Head of caudate nucleus (tissue), 42 donors: ENCODE results near the gene FBL.
"Not testable (repeated sequence)": the region's sequence is repeated elsewhere in the genome, so short reads cannot be mapped to it uniquely, and the experiment has no call there.

Experiments used
- DNase-seq, 42 donors: peaks; one replicate each; pipeline versions ENCODE4 v3.0.0 to v3.0.0-alpha.2; 2020 to 2021; ENCODE audit warnings: mixed read lengths in 7 of 42
- intact Hi-C: fragments of 100-400 bp; cut with DNase I; formaldehyde crosslinking; loops from one replicate; pipeline ENCODE4 v1.15.0; 2022

FBL gene

GRCh38 chr19:39845933-39846677 lies at the start of gene FBL:
FBL (minus strand) TSS chr19:39846379; CDS start chr19:39846300, 79 bp downstream.
- intact Hi-C loops, result no loop called here
- peak; percentile 89 to 99 (median 97) for DNase-seq

GRCh38 chr19:39895096-39895495 lies 48.9 kb upstream of the FBL start:
- DNase-seq, result peak in 1 of 42 donors; percentile 17
- intact Hi-C loops, result not testable (repeated sequence)

GRCh38 chr19:39894236-39894606 lies 48.0 kb upstream of the FBL start:
- intact Hi-C loops, result not testable (repeated sequence)
- peak in 1 of 42 donors; percentile 1 for DNase-seq

GRCh38 chr19:39893366-39894235 lies 47.4 kb upstream of the FBL start:
- DNase-seq, result peak in 4 of 42 donors; percentile 2 to 36 (median 16)

GRCh38 chr19:39892506-39892902 lies 46.3 kb upstream of the FBL start:
- peak in 2 of 42 donors; percentile 6 to 18 for DNase-seq
- intact Hi-C loops, result not testable (repeated sequence)

More at GRCh38 chr19:39893366-39894235, 47.4 kb upstream of the FBL start:
- intact Hi-C loops, result not testable (repeated sequence)

GRCh38 chr19:39891660-39892505 lies 45.7 kb upstream of the FBL start:
- peak in 2 of 42 donors; percentile 8 to 22 for DNase-seq
- intact Hi-C loops, result not testable (repeated sequence)

GRCh38 chr19:39890755-39891551 lies 44.8 kb upstream of the FBL start:
- intact Hi-C loops, result no loop called here
- peak in 3 of 42 donors; percentile 4 to 42 (median 32) for DNase-seq

- intact Hi-C loops, result not testable (repeated sequence)
- DNase-seq, result peak in 2 of 42 donors; percentile 6 to 36
Observed at GRCh38 chr19:39889872-39890754, 43.9 kb upstream of the FBL start.

- DNase-seq, intact Hi-C loops: not testable (repeated sequence)
Observed at GRCh38 chr19:39887456-39887951, 41.3 kb upstream of the FBL start.

- peak in 2 of 42 donors; percentile 24 to 36 for DNase-seq
- intact Hi-C loops, result not testable (repeated sequence)
Observed at GRCh38 chr19:39885821-39886554, 39.8 kb upstream of the FBL start.

- DNase-seq, intact Hi-C loops: not testable (repeated sequence)
Observed at GRCh38 chr19:39884721-39885120, 38.5 kb upstream of the FBL start.

- DNase-seq, intact Hi-C loops: not testable (repeated sequence)
Observed at GRCh38 chr19:39882645-39883044, 36.5 kb upstream of the FBL start.

GRCh38 chr19:39881495-39882110 lies 35.4 kb upstream of the FBL start:
- DNase-seq, result peak in 1 of 42 donors; percentile 11
- intact Hi-C loops, result not testable (repeated sequence)

- intact Hi-C loops, DNase-seq: not testable (repeated sequence)
Observed at GRCh38 chr19:39880241-39880640, 34.1 kb upstream of the FBL start.

- DNase-seq, intact Hi-C loops: not testable (repeated sequence)
Observed at GRCh38 chr19:39879796-39880195, 33.6 kb upstream of the FBL start.

- intact Hi-C loops, DNase-seq: not testable (repeated sequence)
Observed at GRCh38 chr19:39878866-39879265, 32.7 kb upstream of the FBL start.
